GM19463 (cell line): ENCODE data around the gene MRO.
A peak's percentile ranks its signal among the peaks of the same experiment; 100 is the strongest.
"Not testable (repeated sequence)": the region's sequence is repeated elsewhere in the genome, so short reads cannot be mapped to it uniquely, and the experiment has no call there.

Experiments
- ATAC-seq: cut with Tn5 transposase; IDR thresholded peaks from one replicate; pipeline ENCODE4 v1.9.1; 2021; ENCODE audit warnings: mild to moderate bottlenecking, moderate library complexity; ENCODE audit not compliant: unreplicated experiment

The MRO gene

DNA sequence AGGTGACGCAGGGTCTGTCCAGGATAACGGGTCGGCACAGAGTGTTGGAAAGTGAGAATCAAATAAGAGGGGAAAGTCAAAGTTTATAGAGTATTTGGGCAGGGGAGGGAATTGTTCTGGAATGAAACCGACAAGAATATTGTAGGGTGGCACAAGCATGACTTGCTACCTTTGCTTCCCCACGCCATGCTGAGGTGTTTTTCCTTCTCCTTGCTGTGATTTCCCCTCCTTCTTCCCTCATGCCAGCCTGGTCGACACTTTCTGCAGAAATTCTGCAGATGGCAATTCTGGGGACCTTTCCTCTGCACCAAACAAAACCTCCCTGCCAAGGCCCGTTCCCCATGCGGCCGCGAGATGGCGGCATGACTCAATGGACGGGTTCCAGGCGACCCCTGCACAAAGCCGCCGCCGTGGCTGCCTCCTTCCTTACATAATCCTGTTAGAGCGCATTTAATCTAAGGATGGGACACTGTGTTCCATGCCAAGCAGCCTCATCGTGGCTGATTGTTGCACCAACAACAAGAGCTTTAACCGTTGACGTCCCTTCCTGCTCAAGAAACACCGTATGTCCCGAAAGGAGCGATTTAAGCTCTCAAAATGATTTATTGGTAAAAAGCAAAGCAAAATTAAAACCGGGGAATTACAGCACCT lies at the start of gene MRO:
Gene MRO, minus strand, starts transcription at position 289 of the 651 bp plus-strand sequence. CDS start 10,616 bp downstream, outside the sequence.
- peak; percentile 96 for ATAC-seq

DNA sequence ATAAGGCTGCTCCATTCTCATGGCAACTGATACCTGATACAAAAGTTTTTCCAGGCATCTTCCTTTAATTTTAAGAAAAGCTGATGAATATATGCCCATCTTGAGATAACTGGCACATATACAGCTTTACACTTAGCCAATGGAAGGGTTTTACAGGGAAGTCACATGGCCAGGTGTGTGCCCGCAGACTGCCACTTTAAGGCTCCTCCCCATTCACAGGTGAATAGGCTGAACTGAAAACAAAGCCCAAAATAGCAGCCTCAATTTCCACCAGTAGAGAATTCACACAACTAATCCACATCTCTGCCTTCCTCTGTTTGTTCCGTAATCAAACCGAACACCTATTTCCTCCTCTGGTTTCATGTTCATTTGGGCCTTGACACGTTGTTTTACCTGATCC lies 49.3 kb upstream of the MRO start:
- no peak for ATAC-seq

DNA sequence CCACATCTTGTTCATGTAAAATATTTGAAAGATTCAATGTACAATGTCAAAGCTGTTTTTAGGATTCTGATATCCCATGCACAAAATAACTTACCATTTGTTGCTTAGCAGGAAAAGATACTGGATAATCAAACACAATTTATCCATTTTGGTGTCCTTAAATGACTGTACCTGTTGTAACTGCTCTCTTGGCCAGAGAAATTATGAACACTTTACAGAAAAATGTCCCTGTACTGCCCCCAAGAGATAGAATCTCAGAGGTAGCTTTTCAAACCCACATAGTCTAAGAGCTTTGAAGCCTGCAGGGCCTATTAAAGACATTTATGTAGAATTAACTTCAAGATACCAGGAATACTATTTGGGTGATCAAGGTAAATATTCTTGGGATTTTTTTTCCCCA lies 46.9 kb upstream of the MRO start:
- ATAC-seq = no peak

DNA sequence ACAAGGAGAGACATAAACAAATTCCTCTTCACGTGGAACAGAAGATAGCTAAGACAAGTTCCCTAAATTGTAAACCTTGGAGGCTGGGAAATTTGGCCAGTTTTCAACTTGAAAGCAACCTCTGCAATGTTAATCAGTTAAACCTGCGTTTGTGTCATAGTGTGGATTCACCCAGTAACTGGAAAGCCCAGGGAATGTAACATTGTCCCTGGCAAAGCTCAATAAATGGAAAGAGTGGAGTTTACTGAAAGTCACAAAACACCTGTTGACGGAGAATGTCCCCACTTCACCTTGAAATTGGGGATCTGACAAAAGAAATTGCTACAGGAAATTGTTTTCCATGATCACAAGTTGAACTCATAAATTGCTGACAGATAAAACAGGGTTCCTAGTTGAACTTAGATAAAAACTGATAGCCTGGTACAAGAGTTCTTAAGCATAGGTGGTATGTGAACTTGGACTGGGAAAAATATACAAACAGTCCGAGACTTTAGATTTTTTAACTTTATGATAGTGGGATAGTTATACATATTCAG lies 44.1 kb upstream of the MRO start:
- no peak for ATAC-seq

DNA sequence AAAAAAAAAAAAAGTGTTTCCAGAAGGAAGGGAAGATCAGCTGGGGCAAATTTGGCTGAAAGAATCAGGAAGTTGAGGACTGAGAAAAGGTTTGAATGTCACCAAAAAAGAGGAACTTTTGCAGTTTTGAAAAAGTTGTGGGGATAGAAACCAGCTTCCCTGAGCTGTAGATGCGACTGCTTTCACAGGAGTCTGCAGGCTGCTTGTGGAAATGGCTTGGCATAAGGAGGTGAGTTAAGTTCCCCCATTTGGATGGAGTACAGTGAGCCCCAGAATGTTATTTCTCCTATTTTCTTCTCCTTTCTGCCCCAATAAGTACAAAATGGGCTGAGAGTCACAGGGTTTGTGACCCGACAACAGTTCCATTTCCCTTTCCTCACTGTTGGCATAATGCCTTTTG lies 42.6 kb upstream of the MRO start:
- ATAC-seq = no peak

DNA sequence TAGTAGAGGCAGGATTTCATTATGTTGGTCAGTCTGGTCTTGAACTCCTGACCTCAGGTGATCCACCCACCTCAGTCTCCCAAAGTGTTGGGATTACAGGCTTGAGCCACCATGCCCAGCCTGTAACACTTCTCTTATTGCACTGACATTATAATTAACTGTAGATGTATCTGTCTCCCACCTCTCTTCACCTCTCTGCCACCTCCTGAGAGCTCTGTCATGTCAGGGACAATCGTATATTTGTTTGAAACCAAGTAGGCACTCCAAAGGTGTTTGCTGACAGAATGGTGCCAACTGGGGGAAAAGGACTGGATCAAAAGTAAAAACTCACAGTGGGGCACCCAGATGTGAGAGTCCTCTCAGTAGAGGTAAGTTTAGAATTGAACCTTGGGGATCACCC lies 41.8 kb upstream of the MRO start:
- no peak for ATAC-seq

DNA sequence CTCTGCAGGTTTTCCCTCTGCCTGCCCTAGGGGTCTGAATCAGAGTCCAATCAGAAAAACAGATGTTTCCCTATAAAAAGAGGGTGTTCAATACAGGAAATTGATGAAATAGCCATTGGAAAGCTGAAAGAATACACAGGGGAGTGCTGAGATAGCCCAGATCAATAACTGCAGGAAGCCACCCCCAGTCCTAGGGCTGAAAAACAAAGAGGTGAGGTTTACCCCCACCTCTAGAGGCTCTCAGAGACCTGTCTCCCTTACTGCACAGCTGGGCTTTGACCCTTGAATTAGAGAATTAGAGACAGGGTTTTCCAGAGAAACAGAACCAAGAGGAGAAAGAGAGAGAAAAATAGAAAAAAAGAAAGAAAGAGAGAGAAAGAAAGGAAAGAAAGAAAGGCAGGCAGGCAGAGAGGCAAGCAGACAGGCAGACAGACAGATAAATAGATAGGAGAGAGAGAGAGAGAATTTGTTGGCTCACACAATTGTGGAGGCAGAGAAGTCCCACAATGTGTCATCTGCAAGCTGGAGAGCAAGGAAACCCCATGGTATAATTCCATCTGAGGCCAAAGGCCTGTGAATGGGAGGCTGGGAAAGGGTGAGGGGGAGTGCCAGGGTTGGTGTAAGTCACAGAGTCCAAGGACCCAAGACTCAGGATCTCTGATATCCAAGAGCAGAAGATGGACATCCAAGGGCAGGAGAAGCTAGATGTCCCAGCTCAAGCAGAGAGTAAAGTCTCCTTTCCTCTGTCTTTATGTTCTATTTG lies 40.2 kb upstream of the MRO start:
- ATAC-seq = no peak

DNA sequence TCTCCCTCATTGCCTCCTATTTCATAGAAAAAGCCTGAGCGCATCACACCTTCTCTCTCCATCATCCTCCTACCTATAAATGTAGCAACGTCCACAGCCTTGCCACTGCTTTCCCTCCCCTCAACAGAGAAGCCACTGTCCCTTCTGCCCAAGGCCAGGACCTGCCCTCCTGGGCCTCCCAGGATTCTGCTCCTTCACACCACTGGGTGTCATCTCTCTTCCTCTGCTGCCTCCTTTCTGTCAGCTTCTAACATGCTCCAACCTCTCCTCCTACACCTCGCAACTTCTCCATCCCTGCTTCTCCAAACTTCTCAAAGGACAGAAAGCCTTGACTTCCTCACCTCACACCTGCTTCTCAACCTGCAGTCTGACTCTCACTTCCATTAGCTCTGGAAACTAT lies 37.9 kb upstream of the MRO start:
- ATAC-seq = no peak

DNA sequence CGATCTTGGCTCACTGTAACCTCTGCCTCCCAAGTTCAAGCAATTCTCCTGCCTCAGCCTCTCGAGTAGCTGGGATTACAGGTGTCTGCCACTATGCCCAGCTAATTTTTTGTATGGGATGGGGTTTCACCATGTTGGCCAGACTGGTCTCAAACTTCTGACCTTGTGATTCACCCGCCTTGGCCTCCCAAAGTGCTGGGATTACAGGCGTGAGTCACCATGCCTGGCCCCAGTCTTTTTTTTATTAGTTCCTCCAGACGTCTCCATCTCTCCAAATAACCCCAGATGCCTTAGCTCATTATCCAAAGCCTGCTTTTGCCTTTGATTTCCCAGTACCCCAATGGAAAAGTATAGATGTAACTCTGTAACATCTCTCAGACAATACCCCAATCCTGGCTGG lies 37.4 kb upstream of the MRO start:
- not testable (repeated sequence) for ATAC-seq

DNA sequence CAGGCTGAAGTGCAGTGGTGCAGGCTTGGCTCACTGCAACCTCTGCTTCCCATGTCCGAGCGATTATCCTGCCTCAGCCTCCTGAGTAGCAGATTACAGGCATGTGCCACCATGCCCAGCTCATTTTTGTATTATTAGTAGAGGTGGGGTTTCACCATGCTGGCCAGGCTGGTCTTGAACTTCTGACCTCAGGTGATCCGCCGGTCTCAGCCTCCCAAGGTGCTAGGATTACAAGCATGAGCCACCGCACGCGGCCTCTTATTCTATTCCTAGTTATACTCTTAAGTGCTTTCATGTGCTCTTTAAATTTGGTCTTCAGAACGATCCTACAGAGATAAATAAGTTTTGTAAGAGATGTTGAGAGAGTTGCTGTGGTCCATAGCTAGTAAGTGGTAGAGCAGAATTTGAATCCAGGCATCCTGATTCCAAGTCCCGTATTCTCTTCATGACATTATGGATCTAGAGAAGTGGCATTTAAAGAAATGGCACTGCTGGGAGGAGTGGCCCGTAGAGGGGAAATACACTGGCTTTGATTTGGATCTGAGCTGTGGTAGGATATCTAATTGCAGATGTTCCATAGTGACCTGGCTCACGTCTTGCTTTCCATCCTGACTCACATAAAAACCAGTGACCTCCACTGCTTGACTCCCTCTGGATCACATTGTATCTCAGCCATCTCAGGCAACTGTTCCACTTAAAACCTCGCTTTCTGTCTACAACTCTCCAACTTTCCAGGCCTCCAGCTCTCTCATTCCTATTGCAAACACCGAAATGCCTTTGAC lies 36.4 kb upstream of the MRO start:
- no peak for ATAC-seq

DNA sequence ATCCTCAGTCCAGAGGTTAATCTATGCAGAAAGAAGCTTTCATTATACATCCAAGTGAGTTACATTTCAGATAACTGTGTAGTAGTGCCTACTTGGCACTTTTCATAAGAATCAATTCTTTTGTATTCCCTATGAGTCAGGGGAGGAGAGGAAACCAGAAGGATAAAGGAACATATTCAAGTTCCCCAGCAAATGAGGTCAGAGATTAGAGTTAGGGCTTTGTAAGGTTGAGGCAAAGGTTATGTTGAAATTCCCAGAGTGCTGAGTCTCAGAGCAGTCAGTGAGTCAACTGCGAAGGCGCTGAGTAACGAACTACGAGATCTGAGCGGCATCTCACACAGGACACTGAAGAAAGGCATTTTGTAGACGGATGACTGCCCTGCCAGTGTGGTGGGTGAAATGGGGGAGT lies 34.1 kb upstream of the MRO start:
- ATAC-seq = no peak

DNA sequence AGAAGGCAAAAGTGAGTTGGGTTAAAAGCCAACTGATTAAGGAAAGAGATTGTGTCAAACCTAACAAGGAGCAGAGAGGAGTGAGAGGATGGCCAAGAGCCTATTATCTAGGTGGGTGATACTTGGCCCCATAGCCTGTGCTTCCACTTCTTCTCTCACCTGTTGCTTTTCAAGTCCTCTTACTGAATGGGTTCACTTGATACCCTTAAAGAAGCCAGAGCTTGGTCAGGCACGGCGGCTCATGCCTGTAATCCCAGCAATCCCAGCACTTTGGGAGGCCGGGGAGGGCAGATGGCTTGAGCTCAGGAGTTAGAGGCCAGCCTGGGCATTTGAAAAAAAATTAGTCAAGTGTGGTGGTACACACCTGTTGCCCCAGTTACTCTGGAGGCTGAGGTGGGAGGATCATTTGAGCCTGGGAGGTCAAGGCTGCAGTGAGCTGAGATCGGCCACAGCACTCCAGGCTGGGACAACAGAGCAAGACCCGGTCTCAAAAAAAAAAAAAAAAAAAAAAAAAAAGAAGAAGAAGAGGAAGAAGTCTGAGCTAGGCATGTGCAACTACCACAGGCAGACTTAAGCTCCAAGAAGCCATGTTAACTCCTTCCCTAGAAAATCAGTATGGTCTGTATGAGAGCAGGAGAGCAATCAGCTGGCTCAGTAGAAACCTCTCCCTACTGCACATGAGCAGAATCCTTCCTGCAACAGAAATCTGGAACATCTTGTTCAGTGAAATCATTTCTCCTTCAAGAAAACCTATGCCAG lies 30.7 kb upstream of the MRO start:
- ATAC-seq = no peak

DNA sequence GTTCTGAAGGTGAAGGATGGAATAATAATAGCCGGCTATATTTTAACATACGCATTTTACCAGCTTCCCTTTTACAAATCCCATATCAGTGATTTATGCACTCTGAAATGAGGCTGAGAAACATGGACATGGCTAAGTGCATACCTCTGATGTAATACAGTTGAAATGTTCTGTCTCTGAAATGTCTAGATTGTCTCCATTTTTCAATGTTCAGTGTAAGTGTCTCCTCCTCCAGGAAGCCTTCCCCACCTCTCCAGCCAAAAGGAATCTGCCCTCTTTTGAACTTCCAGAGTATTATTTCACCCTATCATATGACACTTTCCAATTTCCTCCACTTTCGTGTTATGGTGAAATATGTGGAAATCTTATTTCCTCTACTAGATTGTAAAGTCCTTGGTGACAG lies 29.6 kb upstream of the MRO start:
- ATAC-seq = no peak

DNA sequence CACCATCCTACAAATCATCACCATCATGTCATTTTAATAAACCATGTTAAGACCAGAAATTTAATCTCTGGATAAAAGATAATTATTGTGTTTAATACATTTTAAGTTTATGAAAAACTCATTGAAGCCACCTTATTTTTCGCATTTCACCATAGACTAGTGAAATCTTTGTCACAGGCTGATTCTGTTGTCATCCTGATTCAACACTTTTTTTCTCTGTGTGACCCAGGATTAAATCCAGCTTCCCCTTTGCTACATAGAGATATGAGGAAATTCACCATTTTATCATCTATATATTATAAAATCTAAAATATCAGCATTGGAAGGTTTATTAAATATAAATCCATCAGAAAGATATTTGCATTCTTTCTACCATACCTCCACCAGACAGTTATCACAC lies 29.2 kb upstream of the MRO start:
- no peak for ATAC-seq

DNA sequence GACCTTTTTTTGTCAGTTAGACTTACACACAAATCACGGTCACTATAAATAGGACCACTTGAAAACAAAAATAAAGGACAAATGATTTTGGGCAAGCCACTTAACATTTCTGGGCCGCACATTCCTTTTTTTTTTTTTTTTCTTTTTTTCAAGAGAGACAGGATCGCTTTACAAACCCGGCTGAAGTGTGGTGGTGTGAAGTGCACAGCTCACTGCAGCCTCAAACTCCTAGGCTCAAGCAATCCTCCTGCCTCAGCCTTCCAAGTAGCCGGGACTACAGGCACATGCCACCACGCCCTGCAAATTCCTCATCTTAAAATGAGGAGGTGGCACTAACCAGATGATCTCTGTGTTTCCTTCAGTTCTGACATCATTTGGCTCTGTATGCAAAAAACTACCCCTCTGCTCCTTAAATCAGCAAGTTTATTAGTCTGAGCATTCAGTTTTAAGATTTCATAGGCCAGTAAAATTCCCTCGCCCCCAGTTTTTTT lies 28.3 kb upstream of the MRO start:
- no peak for ATAC-seq

DNA sequence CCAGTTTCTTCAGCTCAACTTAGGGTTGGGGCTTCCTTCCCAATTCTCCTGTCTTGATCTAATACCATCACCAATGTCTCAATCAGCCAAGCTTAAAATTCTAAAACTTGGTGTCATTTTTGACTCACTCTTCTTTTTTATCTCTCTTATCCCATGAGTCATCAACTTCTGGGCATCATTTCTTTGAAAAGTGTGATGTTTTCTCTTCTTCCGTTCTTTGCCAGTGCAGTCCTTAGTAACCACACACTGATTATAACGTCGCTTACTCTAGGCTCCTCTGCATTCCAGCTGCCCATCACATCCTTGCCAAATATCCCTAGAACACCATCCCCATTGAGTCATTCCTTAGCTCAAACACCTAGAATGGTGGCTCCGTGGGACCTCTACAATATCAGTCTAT lies 27.4 kb upstream of the MRO start:
- no peak for ATAC-seq

DNA sequence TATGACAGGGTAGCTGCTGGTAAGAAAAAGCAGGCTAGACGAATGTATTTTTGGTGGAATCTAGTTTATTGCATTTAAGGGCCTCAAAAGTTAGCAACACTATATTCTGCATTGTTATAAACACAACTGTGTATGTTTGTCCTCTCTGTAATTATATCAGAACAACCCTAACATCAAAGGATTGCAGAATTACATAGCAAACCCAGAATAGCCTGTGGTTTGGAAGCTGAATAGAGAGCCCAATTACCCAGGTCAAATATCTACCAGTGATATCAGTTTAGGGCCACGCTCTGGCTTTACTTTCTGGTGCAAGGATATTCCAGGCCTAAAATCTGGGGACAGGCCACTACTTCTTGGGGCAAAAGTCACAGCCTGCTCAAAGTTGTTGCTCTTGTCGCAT lies 25.1 kb upstream of the MRO start:
- ATAC-seq = no peak

DNA sequence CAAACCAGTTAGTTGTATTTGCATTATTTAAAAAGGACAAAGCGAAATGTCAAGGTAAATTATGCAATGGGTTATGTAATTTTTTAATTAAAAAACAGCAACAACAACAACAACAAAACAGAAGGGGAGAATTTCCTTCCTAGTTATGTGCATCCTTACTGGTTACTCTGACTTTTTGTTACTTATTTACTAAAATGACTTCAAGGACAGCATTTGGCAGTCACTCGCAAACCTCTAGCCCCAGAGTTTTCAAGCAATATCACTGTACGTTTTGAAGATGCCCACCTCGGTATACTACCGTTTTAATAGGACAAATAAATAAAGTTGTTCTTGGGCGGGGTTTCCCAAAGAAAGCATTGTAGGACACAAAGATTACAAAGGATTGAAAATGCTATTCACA lies 24.7 kb upstream of the MRO start:
- no peak for ATAC-seq

DNA sequence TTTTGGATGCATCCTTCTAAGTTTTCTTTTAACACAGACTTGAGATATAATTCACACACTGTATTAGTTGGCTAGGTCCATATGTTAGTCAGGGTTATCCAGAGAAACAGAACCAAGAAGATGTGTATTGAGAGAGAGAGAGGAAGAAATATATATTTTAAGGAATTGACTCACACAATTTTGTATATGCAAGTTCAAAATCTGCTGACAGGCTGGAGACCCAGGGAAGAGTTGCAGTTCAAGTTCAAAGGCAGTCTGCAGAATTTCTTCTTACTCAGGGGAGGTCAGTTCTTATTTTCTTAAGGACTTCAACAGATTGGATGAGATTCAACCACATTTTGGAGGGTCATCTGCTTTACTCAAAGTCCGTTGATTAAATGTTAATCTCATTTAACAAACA lies 23.0 kb upstream of the MRO start:
- no peak for ATAC-seq

DNA sequence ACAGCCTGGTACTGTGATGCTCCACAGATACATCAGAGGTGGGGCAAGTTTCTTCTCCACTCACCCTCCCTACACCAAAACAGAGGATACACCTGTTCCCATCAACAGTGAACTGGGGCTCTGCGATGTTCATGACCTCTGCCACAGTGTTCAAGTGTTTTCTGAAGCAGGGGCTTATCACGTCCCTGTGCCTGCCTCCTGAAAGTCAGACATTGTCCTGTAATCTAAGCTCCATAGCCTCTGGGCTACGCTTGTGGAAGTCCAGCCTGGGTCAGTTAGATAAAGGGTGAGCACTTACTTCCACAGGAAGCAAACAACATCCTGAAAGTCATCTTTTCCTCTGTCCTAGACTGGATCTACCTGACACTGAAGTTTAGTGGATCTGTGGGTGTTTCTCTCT lies 20.2 kb upstream of the MRO start:
- ATAC-seq = no peak

DNA sequence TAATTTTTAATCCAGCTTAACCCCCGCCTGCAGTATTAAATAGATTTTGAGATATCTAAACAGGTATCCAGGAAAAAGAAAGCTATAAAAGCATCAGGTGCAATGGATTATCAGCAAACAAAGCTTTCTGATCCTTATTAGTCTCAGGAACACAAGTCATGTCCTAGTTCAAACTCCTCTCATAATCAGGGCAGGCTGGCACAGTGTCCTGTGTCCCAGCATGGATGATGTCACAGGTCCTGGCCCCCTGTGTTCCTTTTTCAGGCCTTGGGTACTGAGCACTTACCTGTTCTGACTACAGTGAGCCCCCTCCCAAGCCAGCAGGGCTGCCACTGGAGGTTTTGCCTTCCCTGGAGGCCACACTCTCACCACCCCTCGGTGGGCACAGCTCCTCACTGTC lies 19.5 kb upstream of the MRO start:
- ATAC-seq = no peak
